Neural crest cell (in vitro differentiated cells): ENCODE data around the gene PCMT1. TPM values are rescaled to one million over a fixed set of nuclear protein-coding genes. Genes with fewer than 3 reads are reported as not detected.
A peak's percentile ranks its signal among the peaks of the same experiment; 100 is the strongest.

ENCODE experiments used
- DNase-seq: peaks from one replicate; pipeline ENCODE4 v3.0.0; 2021; ENCODE audit warnings: low read depth, mixed read lengths, low spot score
- H3K27ac Mint-ChIP-seq: one replicate; pipeline ENCODE4 v1.8.0; 2021; ENCODE audit warnings: mild to moderate bottlenecking, mixed read lengths; ENCODE audit not compliant: unreplicated experiment
- H3K27me3 Mint-ChIP-seq: 2 replicates; pipeline ENCODE4 v1.8.0; 2021; ENCODE audit warnings: low read depth, mild to moderate bottlenecking, mixed read lengths
- H3K36me3 Mint-ChIP-seq: 2 replicates; pipeline ENCODE4 v1.8.0; 2021; ENCODE audit warnings: low read depth, mild to moderate bottlenecking, mixed read lengths
- H3K4me1 Mint-ChIP-seq: 2 replicates; pipeline ENCODE4 v1.8.0; 2021; ENCODE audit warnings: mixed read lengths
- H3K4me3 Mint-ChIP-seq: one replicate; pipeline ENCODE4 v1.8.0; 2021; ENCODE audit warnings: mild to moderate bottlenecking, mixed read lengths
- H3K9me3 Mint-ChIP-seq: 2 replicates; pipeline ENCODE4 v1.8.0; 2021; ENCODE audit warnings: mixed read lengths
- total RNA-seq: library from RNA; stranded (reverse); gene quantifications from 2 replicates; pipeline ENCODE4 v1.2.1, GENCODE V29; 2021
- TF ChIP-seq, protein P1 (sequence below): fragments of 200-600 bp; sonication (generic); conservative IDR thresholded peaks from 2 replicates; pipeline ENCODE4 v1.5.0; 2021; ENCODE audit warnings: antibody characterized with exemption, mild to moderate bottlenecking

PCMT1 gene
- total RNA-seq, 1 donor from 2014 or later, result 67.4 TPM

DNA sequence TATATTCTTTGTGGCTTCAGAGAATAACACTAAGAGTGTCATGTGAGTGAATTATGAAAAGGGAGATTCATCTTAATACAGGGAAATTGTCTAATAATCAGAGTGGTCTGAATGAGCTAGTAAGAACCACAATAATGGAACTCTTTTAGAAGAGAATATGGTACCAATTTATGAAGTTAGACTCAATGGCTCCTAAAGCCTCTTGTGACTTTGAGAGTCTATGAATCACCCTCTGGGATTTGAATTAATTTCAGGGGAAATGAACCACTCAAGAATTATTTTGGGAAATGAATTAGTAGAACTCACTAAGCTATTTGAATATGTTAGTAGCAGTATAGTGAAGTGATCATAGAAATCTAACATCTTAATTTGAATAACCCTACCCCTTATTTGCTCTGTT, 14.3 kb downstream of the PCMT1 start:
- Mint-ChIP-seq H3K9me3 (peaks cover 9% of the 10 kb centered on the region), H3K27ac (no peak overlapping the region), H3K27me3 (no peaks in the 10 kb centered on the region), H3K36me3 (peaks cover 18% of the 10 kb centered on the region), H3K4me3 (no peak overlapping the region), H3K4me1 (no peaks in the 10 kb centered on the region)
- TF ChIP-seq, protein P1, sequence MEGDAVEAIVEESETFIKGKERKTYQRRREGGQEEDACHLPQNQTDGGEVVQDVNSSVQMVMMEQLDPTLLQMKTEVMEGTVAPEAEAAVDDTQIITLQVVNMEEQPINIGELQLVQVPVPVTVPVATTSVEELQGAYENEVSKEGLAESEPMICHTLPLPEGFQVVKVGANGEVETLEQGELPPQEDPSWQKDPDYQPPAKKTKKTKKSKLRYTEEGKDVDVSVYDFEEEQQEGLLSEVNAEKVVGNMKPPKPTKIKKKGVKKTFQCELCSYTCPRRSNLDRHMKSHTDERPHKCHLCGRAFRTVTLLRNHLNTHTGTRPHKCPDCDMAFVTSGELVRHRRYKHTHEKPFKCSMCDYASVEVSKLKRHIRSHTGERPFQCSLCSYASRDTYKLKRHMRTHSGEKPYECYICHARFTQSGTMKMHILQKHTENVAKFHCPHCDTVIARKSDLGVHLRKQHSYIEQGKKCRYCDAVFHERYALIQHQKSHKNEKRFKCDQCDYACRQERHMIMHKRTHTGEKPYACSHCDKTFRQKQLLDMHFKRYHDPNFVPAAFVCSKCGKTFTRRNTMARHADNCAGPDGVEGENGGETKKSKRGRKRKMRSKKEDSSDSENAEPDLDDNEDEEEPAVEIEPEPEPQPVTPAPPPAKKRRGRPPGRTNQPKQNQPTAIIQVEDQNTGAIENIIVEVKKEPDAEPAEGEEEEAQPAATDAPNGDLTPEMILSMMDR, result no peak
- no peak for DNase-seq

DNA sequence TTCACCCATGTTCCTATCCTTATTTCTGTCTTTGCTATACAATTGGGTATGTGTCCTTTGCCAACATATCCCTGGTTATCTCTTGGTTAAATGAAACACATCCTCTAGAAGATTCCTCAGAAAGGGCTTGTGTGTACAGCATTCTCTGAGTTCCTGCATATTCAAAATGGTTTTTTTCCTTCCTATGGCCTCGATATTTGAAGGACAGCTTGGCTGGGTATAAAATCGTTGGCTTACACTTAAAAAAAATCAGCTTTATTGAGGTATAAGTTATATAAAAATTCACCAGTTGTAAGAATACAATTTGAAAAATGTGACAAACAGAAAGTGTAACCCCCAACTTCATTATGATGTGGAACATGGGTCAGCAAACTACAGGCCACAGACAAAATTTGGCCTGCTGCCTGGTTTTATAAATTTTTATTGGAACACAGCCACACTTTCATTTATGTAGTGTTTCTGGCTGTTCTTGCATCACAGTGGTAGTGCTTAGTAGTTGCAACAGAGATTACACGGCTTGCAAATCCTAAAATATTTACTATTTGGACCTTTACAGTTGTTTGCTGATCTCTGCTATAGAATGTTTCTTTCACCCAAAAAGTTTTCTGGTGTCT, 16.7 kb downstream of the PCMT1 start:
- Mint-ChIP-seq H3K27ac (no peak overlapping the region), H3K36me3 (peaks cover 28% of the 10 kb centered on the region), H3K4me1 (no peaks in the 10 kb centered on the region), H3K4me3 (no peak overlapping the region), H3K9me3 (peaks cover 9% of the 10 kb centered on the region), H3K27me3 (no peaks in the 10 kb centered on the region)
- TF ChIP-seq, protein P1, result no peak
- DNase-seq, result no peak

DNA sequence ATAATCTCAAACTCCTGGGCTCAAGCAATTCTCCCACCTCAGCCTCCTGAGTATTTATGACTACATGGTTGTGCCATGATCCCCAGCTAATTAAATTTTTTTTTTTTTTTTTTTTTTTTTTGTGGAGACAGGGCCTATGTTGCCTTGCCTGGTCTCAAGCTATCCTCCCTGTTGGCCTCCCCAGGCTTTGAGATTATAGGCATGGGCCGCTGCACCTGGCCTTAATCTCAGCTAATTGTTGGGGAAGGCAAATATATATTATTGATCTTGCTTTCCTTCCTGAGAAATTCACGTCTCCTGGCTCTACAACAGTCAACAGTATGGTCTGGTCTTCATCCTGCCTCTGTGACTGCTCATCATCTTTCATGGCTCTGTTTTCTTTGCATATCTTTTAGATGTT, 20.1 kb downstream of the PCMT1 start:
- DNase-seq, result no peak
- TF ChIP-seq, protein P1, result no peak
- H3K4me1 Mint-ChIP-seq, result no peaks in the 10 kb centered on the region
- no peak overlapping the region for H3K27ac Mint-ChIP-seq
- no peaks in the 10 kb centered on the region for H3K27me3 Mint-ChIP-seq
- peaks cover 6% of the 10 kb centered on the region for H3K9me3 Mint-ChIP-seq
- no peak overlapping the region for H3K4me3 Mint-ChIP-seq
- H3K36me3 Mint-ChIP-seq, result peaks cover 21% of the 10 kb centered on the region

DNA sequence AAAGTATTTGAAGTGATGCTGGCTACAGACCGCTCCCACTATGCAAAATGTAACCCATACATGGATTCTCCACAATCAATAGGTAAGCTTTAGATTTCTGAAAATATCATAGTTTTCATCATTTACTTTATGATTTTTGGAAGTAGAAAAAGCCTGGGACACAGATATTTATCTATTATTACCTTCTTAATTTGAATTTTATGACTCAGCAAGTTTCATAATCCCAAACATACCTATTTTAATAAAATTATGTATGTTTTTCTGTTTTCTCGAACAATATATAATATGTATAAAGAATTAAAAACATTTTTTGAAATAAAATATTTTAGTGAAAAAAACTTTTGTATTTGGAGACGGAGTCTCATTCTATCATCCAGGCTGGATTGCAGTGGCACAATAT, 21.6 kb downstream of the PCMT1 start:
- Mint-ChIP-seq H3K27ac (no peak overlapping the region), H3K4me1 (no peaks in the 10 kb centered on the region), H3K27me3 (no peaks in the 10 kb centered on the region), H3K9me3 (peaks cover 3% of the 10 kb centered on the region), H3K4me3 (no peak overlapping the region), H3K36me3 (peaks cover 17% of the 10 kb centered on the region)
- no peak for DNase-seq
- TF ChIP-seq, protein P1, result no peak

DNA sequence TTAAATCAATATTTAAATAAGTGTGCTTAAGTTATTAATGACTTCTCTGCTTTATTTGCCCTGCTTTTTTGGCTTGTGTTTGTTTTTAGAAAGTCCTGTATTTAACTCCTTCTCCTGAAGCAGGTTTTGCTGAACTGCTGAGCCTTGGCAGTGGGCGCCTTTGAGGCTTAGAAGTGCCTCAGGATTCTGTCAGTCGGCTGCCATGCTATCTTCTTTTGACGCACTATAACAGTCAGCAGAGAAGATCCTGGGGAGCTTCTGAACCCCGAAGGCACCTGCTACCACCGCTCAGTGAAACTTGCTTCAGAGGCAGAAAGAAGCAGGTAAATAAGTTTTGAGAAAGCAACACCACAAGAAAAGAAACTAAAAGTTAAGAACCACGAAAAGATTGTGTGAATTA, 22.4 kb downstream of the PCMT1 start:
- Mint-ChIP-seq H3K4me1 (no peaks in the 10 kb centered on the region), H3K4me3 (no peak overlapping the region), H3K36me3 (peaks cover 11% of the 10 kb centered on the region), H3K27me3 (no peaks in the 10 kb centered on the region), H3K27ac (peak overlapping the region; percentile 27), H3K9me3 (no peaks in the 10 kb centered on the region)
- TF ChIP-seq, protein P1, result no peak
- DNase-seq, result no peak

DNA sequence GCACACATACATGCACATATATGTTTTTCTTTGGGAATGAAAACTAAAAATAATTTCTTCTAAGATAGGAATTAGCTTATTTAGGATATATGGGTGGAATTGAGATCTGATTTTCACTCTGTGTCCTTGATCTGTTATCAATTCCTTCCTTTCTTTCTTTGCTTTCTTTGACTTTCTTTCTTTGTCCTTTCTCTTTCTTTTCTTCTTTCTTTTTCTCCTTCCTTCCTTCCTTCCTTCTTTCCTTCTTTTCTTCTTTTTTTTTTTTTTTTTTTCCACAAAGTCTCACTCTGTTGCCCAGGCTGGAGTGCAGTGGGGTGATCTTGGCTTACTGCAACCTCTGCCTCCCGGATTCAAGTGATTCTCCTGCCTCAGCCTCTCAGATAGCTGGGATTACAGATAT, 28.1 kb downstream of the PCMT1 start:
- no peaks in the 10 kb centered on the region for H3K27me3 Mint-ChIP-seq
- no peaks in the 10 kb centered on the region for H3K4me1 Mint-ChIP-seq
- peaks cover 3% of the 10 kb centered on the region for H3K36me3 Mint-ChIP-seq
- DNase-seq, result no peak
- H3K9me3 Mint-ChIP-seq, result no peaks in the 10 kb centered on the region
- TF ChIP-seq, protein P1, result no peak
- no peak overlapping the region for H3K27ac Mint-ChIP-seq
- H3K4me3 Mint-ChIP-seq, result no peak overlapping the region
